K562 (cell line): ENCODE measurements around the gene FOXM1. TPM values are rescaled to one million over a fixed set of nuclear protein-coding genes. Genes with fewer than 3 reads are reported as not detected.

Experiments used
- BRD4 ChIP-seq: fragments of 200-600 bp; sonication (generic); IDR thresholded peaks from 2 replicates; pipeline ENCODE4 v1.6.1; 2017; ENCODE audit warnings: inconsistent platforms
- CC2D1A ChIP-seq: fragments of 450-650 bp; IDR thresholded peaks from 2 replicates; pipeline ENCODE4 v1.6.1; 2017; ENCODE audit warnings: mild to moderate bottlenecking
- GABPB2 ChIP-seq: fragments of 250-450 bp; sonication (Bioruptor Pico); conservative IDR thresholded peaks from 2 replicates; pipeline ENCODE4 v1.5.1; 2021; ENCODE audit warnings: mild to moderate bottlenecking
- HDAC3 ChIP-seq: fragments of 450-650 bp; IDR thresholded peaks from 2 replicates; pipeline ENCODE4 v1.6.1; 2018; ENCODE audit warnings: borderline replicate concordance, mild to moderate bottlenecking, moderate library complexity; ENCODE audit not compliant: partially characterized antibody
- HMGN3 ChIP-seq: IDR thresholded peaks from 2 replicates; pipeline ENCODE4 v1.6.1; 2011; ENCODE audit warnings: borderline replicate concordance, low read depth, mild to moderate bottlenecking, mixed read lengths, low read length; ENCODE audit not compliant: insufficient read length; ENCODE audit errors: extremely low read depth
- HNRNPLL ChIP-seq: fragments of 200-400 bp; formaldehyde crosslinking; IDR thresholded peaks from 2 replicates; pipeline ENCODE4 v1.6.1; 2017; ENCODE audit warnings: low read length, low read depth, mild to moderate bottlenecking; ENCODE audit not compliant: poor library complexity, severe bottlenecking
- JUND ChIP-seq, 2 experiments: IDR thresholded peaks; 2 replicates in 1 of 2; 3 replicates in 1 of 2; pipeline ENCODE4 v1.6.1; 2011; ENCODE audit warnings: borderline replicate concordance in 2 of 2, low read depth in 2 of 2, low read length in 2 of 2, improper control_type of control experiment in 1 of 2, missing biosample characterization in 1 of 2, missing genetic modification characterization in 1 of 2, missing genetic modification reagents in 1 of 2
- POLR2H ChIP-seq: IDR thresholded peaks from 2 replicates; pipeline ENCODE4 v1.6.1; 2016; ENCODE audit warnings: missing genetic modification characterization, low read depth, mild to moderate bottlenecking, control low read depth, missing compliant biosample characterization, moderate library complexity
- RAD21 ChIP-seq, 2 experiments: fragments of 250-450 bp in 1 of 2; fragments of 450-650 bp in 1 of 2; sonication (Bioruptor Pico) in 1 of 2; formaldehyde crosslinking in 1 of 2; IDR thresholded peaks in 1 of 2; conservative IDR thresholded peaks in 1 of 2; 2 replicates each; pipeline versions ENCODE4 v1.4.0 to v1.8.0; 2020 to 2022; ENCODE audit warnings: mild to moderate bottlenecking in 2 of 2, moderate library complexity in 1 of 2
- SPI1 ChIP-seq: IDR thresholded peaks from 2 replicates; pipeline ENCODE4 v1.6.1; 2011; ENCODE audit warnings: low read depth, low read length, control low read depth, borderline replicate concordance
- SRF ChIP-seq, 2 experiments: fragments of 250-450, 450-650 bp in 1 of 2; sonication (Bioruptor Pico) in 1 of 2; sonication (generic) in 1 of 2; formaldehyde crosslinking; IDR thresholded peaks; 2 replicates each; pipeline versions ENCODE4 v1.5.0 to v1.5.1; 2020 to 2022; ENCODE audit warnings: mild to moderate bottlenecking in 1 of 2, missing genetic modification reagents in 1 of 2
- TARDBP ChIP-seq: fragments of 450-650 bp; IDR thresholded peaks from 2 replicates; pipeline ENCODE4 v1.6.1; 2016
- ZBTB17 ChIP-seq: fragments of 450-650 bp; formaldehyde crosslinking; IDR thresholded peaks from 2 replicates; pipeline ENCODE4 v1.4.0; 2020; ENCODE audit warnings: mild to moderate bottlenecking
- ZC3H11A ChIP-seq: IDR thresholded peaks from 2 replicates; pipeline ENCODE4 v1.6.1; 2012; ENCODE audit warnings: low read depth, low read length, improper control_type of control experiment
- ZNF436 ChIP-seq: fragments of 250-450, 450-650 bp; sonication (Bioruptor Pico); formaldehyde crosslinking; IDR thresholded peaks from 2 replicates; pipeline ENCODE4 v1.7.0; 2020; ENCODE audit warnings: mild to moderate bottlenecking
- ZNF507 ChIP-seq: conservative IDR thresholded peaks from 2 replicates; pipeline ENCODE4 v1.6.1; 2017; ENCODE audit warnings: missing genetic modification characterization, missing compliant biosample characterization
- ZNF75A ChIP-seq: fragments of 450-650 bp; formaldehyde crosslinking; IDR thresholded peaks from 2 replicates; pipeline ENCODE4 v1.4.0; 2020; ENCODE audit warnings: mild to moderate bottlenecking
- polyA plus RNA-seq, 8 experiments: library from polyadenylated mRNA; depleted of rRNA in 4 of 8; stranded (reverse) in 5 of 8; unstranded in 3 of 8; fragments of >200 nt; fragmentation: Nextera tagmentation in 2 of 8; fragmentation: Illumina TruSeq in 1 of 8; extraction: Ambion mirVana in 2 of 8; extraction: Trizol in 1 of 8; gene quantifications; 2 replicates each; pipeline versions ENCODE4 v1.2.1 to v1.2.3, GENCODE V29; 2011 to 2014; ENCODE audit warnings: inconsistent platforms in 1 of 8, missing spikeins in 1 of 8
- total RNA-seq, 7 experiments: library from RNA; depleted of rRNA in 6 of 7; stranded (reverse); fragments of >200 nt in 6 of 7; fragmentation: Illumina TruSeq in 2 of 7; extraction: Trizol in 2 of 7; gene quantifications; 2 replicates each; pipeline versions ENCODE4 v1.2.1 to v1.2.3, GENCODE V29; 2011 to 2021; ENCODE audit warnings: low replicate concordance in 1 of 7
- TF ChIP-seq, protein P1 (sequence below): fragments of 250-450 bp; sonication (Bioruptor Pico); IDR thresholded peaks from 2 replicates; pipeline ENCODE4 v1.4.0; 2020; ENCODE audit warnings: mild to moderate bottlenecking

The FOXM1 gene
- total and polyA plus RNA-seq, 9 of the 15 experiments (the other 6 are each of a cell fraction or from before 2014, with no cell fraction given): 8.9 to 46.9 (median 17.2) TPM

GRCh38 chr12:2813214-2814185 is 63.5 kb downstream of the FOXM1 start (continued):
- TF ChIP-seq, protein P1, sequence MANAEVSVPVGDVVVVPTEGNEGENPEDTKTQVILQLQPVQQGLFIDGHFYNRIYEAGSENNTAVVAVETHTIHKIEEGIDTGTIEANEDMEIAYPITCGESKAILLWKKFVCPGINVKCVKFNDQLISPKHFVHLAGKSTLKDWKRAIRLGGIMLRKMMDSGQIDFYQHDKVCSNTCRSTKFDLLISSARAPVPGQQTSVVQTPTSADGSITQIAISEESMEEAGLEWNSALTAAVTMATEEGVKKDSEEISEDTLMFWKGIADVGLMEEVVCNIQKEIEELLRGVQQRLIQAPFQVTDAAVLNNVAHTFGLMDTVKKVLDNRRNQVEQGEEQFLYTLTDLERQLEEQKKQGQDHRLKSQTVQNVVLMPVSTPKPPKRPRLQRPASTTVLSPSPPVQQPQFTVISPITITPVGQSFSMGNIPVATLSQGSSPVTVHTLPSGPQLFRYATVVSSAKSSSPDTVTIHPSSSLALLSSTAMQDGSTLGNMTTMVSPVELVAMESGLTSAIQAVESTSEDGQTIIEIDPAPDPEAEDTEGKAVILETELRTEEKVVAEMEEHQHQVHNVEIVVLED: no peak
- TF ChIP-seq SPI1 (no peak), BRD4 (no peak), TARDBP (no peak), ZNF75A (no peak), POLR2H (tag) (no peak), SRF (CRISPR knock-in tag; IDR thresholded peaks at IDR 0.05) (peak in 1 of 2 experiments; percentile 78; a peak in 2 of 4 replicates), ZC3H11A (no peak), JUND (IDR thresholded peaks at IDR 0.05; ENCODE audit: borderline replicate concordance, low read depth, low read length) (no peak), JUND (tag; IDR thresholded peaks at IDR 0.05; ENCODE audit: borderline replicate concordance, low read depth, low read length) (no peak), CC2D1A (no peak), ZNF436 (CRISPR knock-in tag) (no peak), RAD21 (CRISPR knock-in tag; conservative IDR thresholded peaks at IDR 0.05 in 1 of 2, IDR thresholded peaks at IDR 0.05 in 1 of 2) (peak in 1 of 2 experiments; percentile 66; a peak in 3 of 4 replicates), HNRNPLL (no peak), GABPB2 (CRISPR knock-in tag) (no peak), ZNF507 (no peak), HDAC3 (no peak), HMGN3 (no peak), ZBTB17 (CRISPR knock-in tag) (no peak)
